Germinal center (tissue), 1 donor: Measurements from ENCODE around the gene CD247.

ENCODE experiments used
- DNase-seq: peaks from one replicate; pipeline ENCODE4 v3.0.0; 2012; ENCODE audit warnings: mixed read lengths, low spot score

CD247 gene

DNA sequence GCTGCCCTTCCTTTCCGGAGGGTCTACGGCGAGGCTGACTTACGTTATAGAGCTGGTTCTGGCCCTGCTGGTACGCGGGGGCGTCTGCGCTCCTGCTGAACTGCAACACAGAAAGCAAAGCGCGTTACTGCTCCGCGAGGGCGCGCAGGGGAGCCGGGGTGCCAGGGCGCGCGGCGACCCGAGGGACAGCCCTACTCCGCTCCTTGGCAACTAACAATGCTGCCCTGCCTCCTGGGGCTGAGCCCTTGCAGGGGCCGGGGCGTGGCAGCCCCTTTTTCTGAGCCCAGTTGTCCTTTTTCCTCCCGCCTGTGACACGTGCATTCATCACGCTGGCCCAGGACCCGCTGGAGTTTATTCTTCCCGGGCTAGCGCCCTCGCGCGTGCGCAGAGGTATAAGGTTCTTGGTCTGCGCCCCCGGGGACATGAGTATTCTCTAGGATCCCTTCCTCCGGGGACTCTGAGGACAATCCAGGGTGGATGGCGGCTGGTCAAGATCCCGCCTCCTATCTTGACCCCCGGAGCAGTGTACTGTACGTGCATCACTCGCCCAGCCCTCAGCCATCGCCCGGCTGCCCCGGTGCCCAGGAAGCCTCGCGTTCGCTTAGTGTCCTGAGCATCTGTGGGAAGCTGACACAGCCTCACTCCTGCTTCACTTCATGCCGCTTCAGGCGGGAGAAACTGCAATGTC, 78.9 kb downstream of the CD247 start:
- DNase-seq, result peak; percentile 68

DNA sequence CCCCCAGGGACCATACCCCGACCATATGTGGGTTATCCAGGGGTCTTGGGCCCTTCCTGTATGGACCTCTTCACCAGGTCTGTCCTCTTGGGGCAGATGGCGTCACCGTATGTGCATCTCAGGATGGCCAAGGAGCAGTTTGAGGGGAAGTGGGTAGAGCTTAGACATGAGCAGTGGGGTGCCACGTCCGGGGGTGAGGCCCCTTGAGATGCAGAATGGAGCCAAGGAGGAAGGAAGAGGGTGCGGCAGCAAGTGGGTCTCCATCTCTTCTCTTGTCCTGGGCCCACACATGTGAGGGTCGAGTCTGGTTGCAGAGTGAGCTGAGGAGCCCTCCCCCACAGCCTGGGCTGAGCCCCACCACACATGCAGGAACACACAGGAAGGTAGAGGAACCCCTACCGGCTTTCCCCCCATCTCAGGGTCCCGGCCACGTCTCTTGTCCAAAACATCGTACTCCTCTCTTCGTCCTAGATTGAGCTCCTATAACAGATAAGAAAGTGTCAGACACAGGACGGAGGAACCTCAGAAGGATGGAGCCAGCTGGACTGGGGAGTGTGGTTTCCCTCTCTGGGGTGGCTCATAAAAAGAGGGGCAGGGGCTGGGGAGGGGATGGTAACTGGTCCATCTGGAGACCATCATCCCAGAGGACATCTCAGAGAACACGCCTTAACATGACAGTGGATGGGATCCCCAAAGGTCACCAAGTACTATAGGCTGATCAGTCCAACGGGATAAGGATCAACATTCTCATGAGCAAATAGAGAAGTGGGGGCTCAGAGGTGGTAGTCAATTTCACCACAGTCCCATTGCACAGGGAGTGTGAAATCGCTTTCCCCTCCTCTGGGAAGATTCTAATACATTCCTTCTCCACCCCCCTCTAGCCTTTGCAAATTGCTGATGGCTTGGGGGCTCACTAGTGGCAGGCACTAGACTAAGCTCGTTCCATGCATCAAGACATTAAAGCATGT, 79.9 kb downstream of the CD247 start:
- peak; percentile 46 for DNase-seq

DNA sequence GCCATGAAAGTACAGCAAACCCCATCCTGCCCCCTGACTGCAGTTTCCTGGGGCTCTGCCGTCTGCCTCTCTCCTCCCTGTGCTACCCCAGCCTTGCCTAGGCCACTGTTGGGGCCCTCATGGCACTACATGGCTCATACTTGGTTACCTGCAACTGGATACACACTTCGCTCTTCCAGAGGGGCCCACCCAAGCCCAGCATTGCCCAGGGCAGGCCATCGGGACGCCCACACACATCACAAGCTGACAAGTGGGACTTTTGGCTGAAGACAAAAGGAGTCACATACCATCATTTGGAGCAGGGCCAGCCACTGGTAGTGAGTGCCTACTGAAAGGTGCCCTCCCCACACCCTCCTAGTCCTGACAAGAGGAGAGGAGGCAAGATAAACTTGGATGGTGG, 82.8 kb downstream of the CD247 start:
- DNase-seq, result no peak

GRCh38 chr1:167434306-167434705, 84.0 kb downstream of the CD247 start:
- no peak for DNase-seq

DNA sequence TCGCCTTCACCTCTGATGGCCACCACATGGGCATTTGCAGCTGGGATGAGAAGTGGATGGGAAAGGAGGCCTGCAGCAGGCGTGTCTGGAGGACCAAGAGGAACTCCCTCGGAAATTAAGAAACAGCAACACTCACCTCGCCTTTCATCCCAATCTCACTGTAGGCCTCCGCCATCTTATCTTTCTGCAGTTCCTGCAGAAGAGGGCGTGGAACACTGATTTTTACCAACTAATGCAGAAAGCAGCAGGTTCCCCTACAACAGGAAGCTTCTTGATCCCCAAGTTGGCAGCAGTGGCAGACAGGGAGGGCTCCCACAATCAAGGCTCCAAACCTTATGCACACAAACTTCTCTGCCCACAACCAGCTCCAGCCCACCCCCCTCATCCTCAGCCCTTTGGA, 84.4 kb downstream of the CD247 start:
- no peak for DNase-seq

GRCh38 chr1:167432780-167433179, 85.5 kb downstream of the CD247 start:
- DNase-seq, result no peak

- peak; percentile 73 for DNase-seq
These were observed 86.2 kb downstream of the CD247 start for GRCh38 chr1:167431909-167432650.

DNA sequence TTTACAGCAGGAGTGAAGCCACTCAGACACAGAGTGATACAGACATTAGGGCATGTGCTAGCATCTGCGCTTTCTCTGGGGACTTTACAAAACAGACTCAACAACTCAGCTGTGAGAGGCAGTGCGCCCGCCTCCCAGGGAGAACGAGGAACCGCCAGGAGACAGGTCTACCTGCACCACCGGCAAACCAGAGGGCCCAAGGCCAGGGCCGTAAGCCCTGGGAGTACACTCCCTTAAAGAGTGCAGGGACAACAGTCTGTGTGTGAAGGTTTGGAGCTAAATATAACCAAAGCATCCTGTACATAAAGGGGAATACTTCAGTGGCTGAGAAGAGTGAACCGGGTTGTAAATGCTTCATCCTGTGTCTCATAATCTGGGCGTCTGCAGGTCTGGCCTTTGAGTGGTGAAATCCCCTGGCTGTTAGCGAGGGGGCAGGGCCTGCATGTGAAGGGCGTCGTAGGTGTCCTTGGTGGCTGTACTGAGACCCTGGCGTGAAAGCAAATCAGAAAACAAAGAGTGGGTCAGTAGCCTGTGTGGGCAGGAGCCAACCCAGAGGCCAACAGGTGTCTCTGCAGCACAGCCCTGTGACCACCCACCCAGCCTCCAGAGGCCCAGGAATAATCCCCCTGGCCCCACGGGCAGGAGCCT, 86.9 kb downstream of the CD247 start:
- DNase-seq, result peak; percentile 66

DNA sequence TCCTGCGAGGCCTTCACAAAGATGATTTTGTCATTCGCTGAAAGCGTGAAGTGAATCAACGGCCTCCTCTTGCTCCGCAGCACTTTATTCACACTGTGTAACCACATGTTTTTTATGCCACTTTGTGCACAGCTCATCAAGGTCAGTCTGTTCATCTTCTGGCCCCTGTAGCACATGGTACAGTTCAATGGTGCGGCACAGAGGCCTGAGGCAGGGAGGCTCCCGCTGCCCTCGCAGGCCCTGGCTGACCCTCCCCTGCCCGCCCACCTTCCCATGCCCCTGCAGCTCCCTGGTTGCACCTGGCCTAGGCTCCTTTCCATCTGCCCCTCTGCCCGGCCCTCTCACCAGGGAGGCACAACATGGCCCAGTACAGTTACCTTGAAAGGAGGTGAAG, 87.5 kb downstream of the CD247 start:
- no peak for DNase-seq

GRCh38 chr1:167430134-167430848, 88.0 kb downstream of the CD247 start:
- DNase-seq, result peak; percentile 71

DNA sequence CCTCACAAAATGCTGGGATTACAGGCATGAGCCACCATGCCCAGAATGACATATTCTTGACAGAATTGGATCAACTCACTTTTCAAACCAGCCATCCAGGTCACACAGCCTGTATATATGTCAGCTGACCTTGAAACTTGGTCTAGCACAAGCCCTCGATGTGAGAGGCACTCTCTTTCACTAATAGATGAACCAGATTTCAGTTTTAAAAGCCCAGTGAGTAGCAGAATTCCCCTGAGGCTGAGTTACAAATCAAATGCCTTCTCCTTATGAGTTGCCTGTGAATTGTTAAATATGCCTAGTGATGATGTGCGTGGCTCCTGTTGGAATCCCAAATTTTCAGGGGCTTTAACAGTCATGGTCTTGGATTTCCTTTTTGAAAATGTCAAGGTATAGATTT, 88.7 kb downstream of the CD247 start:
- no peak for DNase-seq

DNA sequence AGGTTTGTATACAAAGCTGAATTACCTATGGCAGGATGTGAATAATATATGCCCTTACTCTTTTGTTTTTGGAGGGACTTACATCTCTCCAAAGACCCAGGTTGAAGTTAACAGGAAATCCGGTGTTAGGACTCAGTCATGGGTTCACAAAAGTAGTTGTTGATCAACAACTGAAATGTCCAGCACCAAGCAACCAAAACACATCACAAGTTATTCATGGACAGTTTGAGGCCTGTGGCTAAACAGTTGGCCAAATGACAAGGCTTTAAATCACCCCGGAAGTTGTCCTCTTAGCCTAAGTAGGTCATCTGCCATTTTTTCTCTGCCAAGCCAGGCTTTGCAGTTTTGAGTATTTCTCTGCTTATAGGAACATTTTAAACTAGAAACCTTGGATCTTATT, 89.9 kb downstream of the CD247 start:
- DNase-seq, result no peak

DNA sequence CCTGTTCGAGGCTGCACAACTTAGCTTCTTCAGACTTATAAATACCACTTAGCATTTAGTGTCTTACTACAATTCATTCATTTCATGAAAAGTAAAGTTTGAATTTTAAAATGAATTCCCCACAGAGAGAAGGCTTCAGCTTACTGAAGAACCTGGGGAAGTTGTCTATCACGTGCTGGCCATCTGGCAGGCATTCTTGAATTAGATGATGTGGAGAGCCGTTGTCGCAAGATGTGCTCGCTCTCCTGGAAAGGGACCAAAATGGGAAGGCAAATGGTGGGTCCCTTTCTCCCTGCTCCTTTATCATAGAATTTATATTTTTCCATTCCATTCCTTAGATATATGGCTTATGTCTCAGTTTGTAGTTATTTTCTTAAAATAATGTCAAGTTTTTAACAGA, 90.5 kb downstream of the CD247 start:
- DNase-seq, result no peak

GRCh38 chr1:167426716-167427115, 91.6 kb downstream of the CD247 start:
- no peak for DNase-seq

- no peak for DNase-seq
These were observed 92.8 kb downstream of the CD247 start for GRCh38 chr1:167425482-167425881.

- DNase-seq, result no peak
These were observed 94.4 kb downstream of the CD247 start for GRCh38 chr1:167423684-167424619.

- DNase-seq, result no peak
These were observed 97.8 kb downstream of the CD247 start for GRCh38 chr1:167420510-167420909.

DNA sequence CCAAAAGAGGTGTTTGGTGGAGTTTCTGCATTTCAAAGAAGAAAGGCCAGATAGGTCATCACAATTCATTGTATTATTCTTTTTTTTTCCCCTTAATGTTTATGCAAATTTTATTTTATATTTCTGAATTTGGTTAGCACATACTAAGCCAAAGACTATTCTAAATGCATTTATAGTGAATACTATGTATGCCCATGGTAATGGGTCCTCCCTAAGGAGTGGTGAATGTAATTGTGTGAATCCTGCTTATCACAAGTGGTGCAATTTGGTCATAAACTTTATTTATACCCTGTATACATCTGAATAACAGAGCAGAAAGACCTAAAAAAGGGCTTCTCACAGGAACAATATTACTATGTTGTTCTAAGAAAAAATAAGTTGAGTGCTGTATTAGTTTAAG, 99.1 kb downstream of the CD247 start:
- DNase-seq, result no peak

DNA sequence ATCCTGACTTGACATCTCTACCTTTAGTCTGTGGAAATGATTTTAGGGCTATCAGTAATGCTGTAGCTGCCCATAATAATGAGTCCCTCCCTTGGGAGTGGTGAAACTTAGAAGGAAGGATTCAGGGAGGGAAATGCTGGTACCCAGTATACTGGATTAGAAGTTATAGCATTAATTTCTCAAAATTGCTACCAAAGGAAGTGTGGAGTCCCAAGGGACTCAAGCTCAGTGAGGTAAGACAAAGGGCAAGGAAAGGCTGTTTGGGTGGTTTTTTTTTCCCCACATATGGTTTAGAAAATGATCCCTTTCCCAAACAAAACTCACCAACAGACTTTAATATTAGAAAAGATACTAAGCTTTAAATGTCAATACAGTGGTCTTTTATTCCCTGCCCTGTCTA, 99.9 kb downstream of the CD247 start:
- no peak for DNase-seq

DNA sequence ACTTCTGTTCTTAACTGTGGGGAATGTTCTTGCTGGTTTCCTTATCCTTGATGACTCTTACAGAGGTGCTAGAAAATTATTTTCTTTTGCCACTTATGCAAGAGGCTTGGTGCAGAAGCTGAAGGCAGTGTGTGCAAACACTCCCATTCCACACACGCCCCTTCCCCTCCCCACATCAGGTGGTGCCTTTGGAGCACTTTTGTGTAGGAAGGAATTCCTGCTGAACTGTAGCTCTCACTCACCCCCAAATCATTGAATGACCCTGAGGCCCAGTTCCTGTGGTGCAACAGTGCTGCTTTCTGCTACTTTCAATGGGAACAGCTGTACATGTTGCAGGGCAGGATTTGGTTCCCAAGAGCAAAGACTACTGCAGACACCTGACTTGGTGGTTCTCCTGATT, 101.8 kb downstream of the CD247 start:
- DNase-seq, result no peak
